NCI-H1930 (cell line): ENCODE data around the gene ECE1.
A peak's percentile ranks its signal among the peaks of the same experiment; 100 is the strongest.
"Not testable (repeated sequence)": the region's sequence is repeated elsewhere in the genome, so short reads cannot be mapped to it uniquely, and the experiment has no call there.

Experiments
- DNase-seq, 2 experiments: peaks; one replicate each; lab custom pipeline; 2025; lab: John Stamatoyannopoulos, UW

ECE1 gene

GRCh38 chr1:21176586-21177555 is 113.4 kb downstream of the ECE1 start, which contains the start of gene EIF4G3:
Gene EIF4G3 (minus strand): TSS chr1:21176897. CDS start chr1:21002742, 174,155 bp downstream.
- peak; percentile 97 to 98 for DNase-seq

- peak in 1 of 2 experiments; percentile 15 for DNase-seq
Measured at GRCh38 chr1:21175670-21176581, 114.3 kb downstream of the ECE1 start.

GRCh38 chr1:21175324-21175669 is 115.0 kb downstream of the ECE1 start:
- no peak for DNase-seq

- DNase-seq = no peak
Measured at GRCh38 chr1:21174654-21175323, 115.5 kb downstream of the ECE1 start.

- no peak for DNase-seq
Measured at GRCh38 chr1:21174230-21174629, 116.0 kb downstream of the ECE1 start.

- DNase-seq = not testable (repeated sequence)
Measured at GRCh38 chr1:21173096-21173495, 117.2 kb downstream of the ECE1 start.

GRCh38 chr1:21170837-21171236 is 119.4 kb downstream of the ECE1 start:
- not testable (repeated sequence) for DNase-seq

GRCh38 chr1:21168444-21168843 is 121.8 kb downstream of the ECE1 start:
- DNase-seq = no peak
